NCI-H82 treated with DMSO at 0.1 percent for 48 hours (cell line): ENCODE measurements around the gene LTO1.

Experiments
- DNase-seq: peaks from one replicate; lab custom pipeline; 2025; ENCODE audit not compliant: unreplicated experiment; lab: John Stamatoyannopoulos, UW

LTO1 gene

GRCh38 chr11:69647390-69647748 is 27.8 kb downstream of the LTO1 start:
- no peak for DNase-seq

GRCh38 chr11:69646493-69647389 is 28.4 kb downstream of the LTO1 start:
- no peak for DNase-seq

- no peak for DNase-seq
These were observed 29.2 kb downstream of the LTO1 start for GRCh38 chr11:69645801-69646492.

- DNase-seq = no peak
These were observed 30.0 kb downstream of the LTO1 start for GRCh38 chr11:69644962-69645675.

- no peak for DNase-seq
These were observed 30.8 kb downstream of the LTO1 start for GRCh38 chr11:69644071-69644961.

GRCh38 chr11:69643646-69644045 is 31.5 kb downstream of the LTO1 start:
- DNase-seq = no peak

- peak; percentile 4 for DNase-seq
These were observed 32.1 kb downstream of the LTO1 start for GRCh38 chr11:69642913-69643632.

GRCh38 chr11:69642549-69642912 is 32.6 kb downstream of the LTO1 start:
- no peak for DNase-seq

GRCh38 chr11:69641681-69642548 is 33.2 kb downstream of the LTO1 start:
- no peak for DNase-seq

- DNase-seq = no peak
These were observed 34.1 kb downstream of the LTO1 start, which contains the start of gene CCND1 for GRCh38 chr11:69640995-69641581. CCND1 (plus strand) TSS chr11:69641156; CDS start chr11:69641314, 158 bp downstream.

- DNase-seq = no peak
These were observed 34.7 kb downstream of the LTO1 start for GRCh38 chr11:69640260-69640994.

GRCh38 chr11:69639831-69640230 is 35.3 kb downstream of the LTO1 start:
- no peak for DNase-seq

- DNase-seq = peak; percentile 52
These were observed 36.0 kb downstream of the LTO1 start for GRCh38 chr11:69638941-69639681.

- DNase-seq = no peak
These were observed 36.9 kb downstream of the LTO1 start for GRCh38 chr11:69637941-69638871.

- DNase-seq = no peak
These were observed 37.8 kb downstream of the LTO1 start for GRCh38 chr11:69637198-69637940.
